ENCODE results near the gene POSTN. TPM values are rescaled to one million over a fixed set of nuclear protein-coding genes. Genes with fewer than 3 reads are reported as not detected.
"Not testable (repeated sequence)": the region's sequence is repeated elsewhere in the genome, so short reads cannot be mapped to it uniquely, and the experiment has no call there.

Gene POSTN
- total RNA-seq, 1 donor = 390 TPM

DNA sequence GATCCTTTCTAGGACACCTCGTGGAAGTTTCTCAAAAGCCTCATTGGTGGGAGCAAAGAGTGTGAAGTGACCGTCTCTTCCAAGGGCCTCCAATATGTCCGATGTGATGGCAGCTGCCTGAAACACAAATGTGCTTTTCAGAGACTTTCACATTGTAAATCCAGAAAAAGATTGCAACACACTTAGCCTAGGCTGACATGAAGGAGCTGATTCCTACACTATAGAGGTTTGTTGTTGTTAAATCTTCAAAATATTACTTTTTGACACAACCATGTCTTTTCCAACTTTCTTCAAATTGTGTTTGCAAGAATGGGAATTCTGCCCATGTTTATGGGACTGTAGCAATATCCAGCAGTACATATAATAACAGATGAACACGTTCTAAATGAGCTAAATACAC is 12.4 kb downstream of the POSTN start:
- DNase-seq (ENCODE audit: low read depth) = no peak
- TF ChIP-seq, protein P1, sequence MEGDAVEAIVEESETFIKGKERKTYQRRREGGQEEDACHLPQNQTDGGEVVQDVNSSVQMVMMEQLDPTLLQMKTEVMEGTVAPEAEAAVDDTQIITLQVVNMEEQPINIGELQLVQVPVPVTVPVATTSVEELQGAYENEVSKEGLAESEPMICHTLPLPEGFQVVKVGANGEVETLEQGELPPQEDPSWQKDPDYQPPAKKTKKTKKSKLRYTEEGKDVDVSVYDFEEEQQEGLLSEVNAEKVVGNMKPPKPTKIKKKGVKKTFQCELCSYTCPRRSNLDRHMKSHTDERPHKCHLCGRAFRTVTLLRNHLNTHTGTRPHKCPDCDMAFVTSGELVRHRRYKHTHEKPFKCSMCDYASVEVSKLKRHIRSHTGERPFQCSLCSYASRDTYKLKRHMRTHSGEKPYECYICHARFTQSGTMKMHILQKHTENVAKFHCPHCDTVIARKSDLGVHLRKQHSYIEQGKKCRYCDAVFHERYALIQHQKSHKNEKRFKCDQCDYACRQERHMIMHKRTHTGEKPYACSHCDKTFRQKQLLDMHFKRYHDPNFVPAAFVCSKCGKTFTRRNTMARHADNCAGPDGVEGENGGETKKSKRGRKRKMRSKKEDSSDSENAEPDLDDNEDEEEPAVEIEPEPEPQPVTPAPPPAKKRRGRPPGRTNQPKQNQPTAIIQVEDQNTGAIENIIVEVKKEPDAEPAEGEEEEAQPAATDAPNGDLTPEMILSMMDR (IDR thresholded peaks at IDR 0.05; ENCODE audit: insufficient read depth, low read depth, low read length) = no peak
- H3K4me3 ChIP-seq (ENCODE audit: low read depth, low read length) = no peak overlapping the region

GRCh38 chr13:37585541-37585940 is 13.0 kb downstream of the POSTN start:
- H3K4me3 ChIP-seq (ENCODE audit: low read depth, low read length) = no peak overlapping the region
- no peak for DNase-seq (ENCODE audit: low read depth)
- TF ChIP-seq, protein P1 (IDR thresholded peaks at IDR 0.05; ENCODE audit: insufficient read depth, low read depth, low read length) = no peak

DNA sequence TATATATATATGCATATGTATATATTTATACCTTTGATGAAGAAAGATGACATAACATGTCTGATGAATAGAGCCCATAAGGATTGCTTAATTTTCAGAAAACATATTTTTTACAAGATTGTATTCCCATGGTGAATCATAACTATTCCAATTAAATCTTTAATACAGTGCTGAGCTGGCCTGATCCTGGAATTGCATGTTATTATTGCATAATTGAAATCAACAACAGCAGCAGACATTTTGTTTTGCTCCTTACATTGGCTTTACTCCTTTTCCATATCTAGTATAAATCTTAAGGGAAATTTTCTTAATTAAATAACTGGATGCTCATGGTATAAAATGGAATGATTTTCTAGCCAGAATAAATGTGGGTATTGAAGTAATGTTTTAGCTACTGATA is 22.0 kb downstream of the POSTN start:
- TF ChIP-seq, protein P1 (IDR thresholded peaks at IDR 0.05; ENCODE audit: insufficient read depth, low read depth, low read length) = no peak
- no peak overlapping the region for H3K4me3 ChIP-seq (ENCODE audit: low read depth, low read length)
- DNase-seq (ENCODE audit: low read depth) = no peak

- TF ChIP-seq, protein P1 (IDR thresholded peaks at IDR 0.05; ENCODE audit: insufficient read depth, low read depth, low read length) = no peak
- DNase-seq (ENCODE audit: low read depth) = no peak
- H3K4me3 ChIP-seq (ENCODE audit: low read depth, low read length) = no peak overlapping the region
Observed at GRCh38 chr13:37565425-37565824, 33.1 kb downstream of the POSTN start.

DNA sequence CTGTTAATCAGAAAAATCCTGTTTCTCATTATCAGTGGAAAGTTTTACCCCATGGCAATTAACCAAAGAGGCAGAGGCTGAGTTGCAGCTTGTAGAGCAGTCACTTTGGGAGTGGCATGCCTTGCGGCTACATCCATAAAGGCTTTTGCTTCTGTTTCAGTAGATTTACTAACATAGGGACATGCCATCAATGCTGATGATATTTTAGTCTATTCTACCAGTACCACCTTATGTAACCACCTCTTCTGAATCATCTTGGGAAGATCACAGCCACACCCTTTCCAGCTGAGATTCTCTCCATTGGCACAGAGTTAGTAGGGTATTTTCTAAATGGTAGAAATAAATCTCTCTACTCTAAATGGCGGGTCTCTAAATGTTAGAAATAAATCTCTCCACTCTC is 37.5 kb downstream of the POSTN start:
- DNase-seq (ENCODE audit: low read depth) = no peak
- TF ChIP-seq, protein P1 (IDR thresholded peaks at IDR 0.05; ENCODE audit: insufficient read depth, low read depth, low read length) = no peak
- no peak overlapping the region for H3K4me3 ChIP-seq (ENCODE audit: low read depth, low read length)

DNA sequence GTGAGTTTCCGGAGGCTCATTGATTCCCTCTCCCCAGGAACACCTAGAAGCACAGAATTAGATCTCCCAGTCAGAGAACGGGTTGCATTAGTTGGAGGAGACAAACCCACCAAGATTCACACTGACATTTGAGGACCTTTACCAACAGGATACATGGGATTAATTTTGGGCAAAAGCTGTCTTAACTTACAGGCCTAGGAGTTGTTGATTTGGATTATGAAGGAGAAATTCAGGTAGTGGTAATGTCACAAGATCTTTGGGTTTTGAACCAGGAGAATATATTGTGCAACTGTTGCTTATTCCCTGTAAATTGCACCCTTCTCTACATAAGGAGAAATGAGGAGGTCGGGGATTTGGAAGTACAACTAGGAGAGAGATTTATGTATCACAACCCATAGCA is 38.0 kb downstream of the POSTN start:
- TF ChIP-seq, protein P1 (IDR thresholded peaks at IDR 0.05; ENCODE audit: insufficient read depth, low read depth, low read length) = no peak

DNA sequence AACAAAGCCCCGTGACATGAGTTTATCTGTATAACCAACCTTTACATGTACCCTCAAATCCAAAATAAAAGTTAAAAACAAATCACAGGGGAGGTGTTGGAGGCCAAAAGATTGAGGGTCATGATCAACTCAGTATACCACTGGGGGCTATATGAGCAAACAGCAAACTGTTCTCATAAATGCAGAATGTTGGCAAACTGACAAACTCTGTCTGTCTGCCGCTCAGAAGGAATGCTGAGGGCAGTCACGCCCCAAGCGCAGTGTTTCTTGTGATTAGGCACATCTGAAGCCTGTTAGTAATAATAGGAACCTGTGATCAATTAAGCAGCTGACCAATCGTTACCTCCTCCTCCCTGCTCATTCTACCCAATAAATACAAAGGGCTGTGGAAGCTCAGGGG is 39.8 kb downstream of the POSTN start:
- H3K4me3 ChIP-seq (ENCODE audit: low read depth, low read length); DNase-seq (ENCODE audit: low read depth): not testable (repeated sequence)

More for the DNA sequence above, 38.0 kb downstream of the POSTN start:
- no peak overlapping the region for H3K4me3 ChIP-seq (ENCODE audit: low read depth, low read length)
- DNase-seq (ENCODE audit: low read depth) = no peak
